SK-N-MC (cell line): ENCODE measurements around the gene PARVB.

Experiments
- DNase-seq: peaks from one replicate; pipeline ENCODE4 v3.0.0-alpha.2; 2011; ENCODE audit warnings: low read depth, low spot score
- H3K27ac ChIP-seq: fragments of 200-600 bp; sonication (generic); 2 replicates; pipeline ENCODE4 v1.5.1; 2016; ENCODE audit warnings: mixed run types
- H3K36me3 ChIP-seq: fragments of 200-600 bp; sonication (generic); 2 replicates; pipeline ENCODE4 v1.6.1; 2017; ENCODE audit warnings: antibody characterized with exemption, low read length, mixed read lengths; ENCODE audit not compliant: insufficient read depth
- H3K4me3 ChIP-seq: fragments of 200-600 bp; sonication (generic); 2 replicates; pipeline ENCODE4 v1.5.1; 2016
- H3K9ac ChIP-seq: fragments of 200-600 bp; sonication (generic); 2 replicates; pipeline ENCODE4 v1.8.0; 2017; ENCODE audit warnings: mixed run types, mixed read lengths; ENCODE audit not compliant: insufficient read length
- H3K9me3 ChIP-seq: fragments of 200-600 bp; sonication (generic); 2 replicates; pipeline ENCODE4 v1.6.1; 2017; ENCODE audit warnings: low read depth, mild to moderate bottlenecking, antibody characterized with exemption, low read length, moderate library complexity, mixed read lengths
- EZH2 ChIP-seq: fragments of 200-600 bp; sonication (generic); IDR thresholded peaks from one replicate; pipeline ENCODE4 v1.6.1; 2017; ENCODE audit warnings: antibody characterized with exemption
- FOXP2 ChIP-seq: optimal IDR thresholded peaks from 2 replicates; pipeline ENCODE3; 2011; ENCODE audit warnings: mild to moderate bottlenecking, moderate library complexity; ENCODE audit not compliant: insufficient read depth; ENCODE audit errors: extremely low read length, control extremely low read depth
- POLR2AphosphoS5 ChIP-seq: IDR thresholded peaks from 2 replicates; pipeline ENCODE4 v1.6.1; 2012; ENCODE audit warnings: mild to moderate bottlenecking, low read depth, low read length, borderline replicate concordance

PARVB gene

GRCh38 chr22:44165286-44165874 is 141.3 kb downstream of the PARVB start:
- Histone ChIP-seq H3K4me3 (no peak overlapping the region), H3K9ac (no peak overlapping the region), H3K27ac (no peak overlapping the region), H3K36me3 (no peaks in the 10 kb centered on the region), H3K9me3 (no peaks in the 10 kb centered on the region)
- no peak for TF ChIP-seq EZH2
- no peak for TF ChIP-seq POLR2AphosphoS5
- TF ChIP-seq FOXP2: no peak
- no peak for DNase-seq

GRCh38 chr22:44166498-44167276 is 142.6 kb downstream of the PARVB start:
- H3K9me3 ChIP-seq: no peaks in the 10 kb centered on the region
- H3K27ac ChIP-seq: no peak overlapping the region
- no peak overlapping the region for H3K9ac ChIP-seq
- no peaks in the 10 kb centered on the region for H3K36me3 ChIP-seq
- no peak overlapping the region for H3K4me3 ChIP-seq
- TF ChIP-seq FOXP2 (no peak), POLR2AphosphoS5 (no peak), EZH2 (no peak)
- no peak for DNase-seq

DNA sequence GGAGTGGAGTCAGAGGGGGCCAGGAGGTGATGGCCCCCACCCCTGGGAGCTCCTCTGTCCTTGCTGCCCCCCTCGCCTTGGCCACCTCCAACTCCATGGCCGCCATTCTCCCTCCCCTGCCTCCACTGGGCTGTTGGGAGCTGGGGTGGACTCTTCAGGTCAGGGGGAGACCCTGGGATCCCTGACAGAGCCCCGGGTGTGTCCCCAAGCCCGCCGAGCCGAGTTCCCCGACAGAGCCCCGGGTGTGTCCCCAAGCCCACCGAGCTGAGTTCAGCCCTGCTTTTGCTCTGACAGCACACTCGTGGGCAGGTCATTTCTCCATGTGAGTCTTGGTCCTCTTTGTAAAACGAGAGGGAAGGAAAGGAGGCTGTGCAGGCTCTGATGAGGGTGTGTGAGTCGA is 143.4 kb downstream of the PARVB start:
- no peak overlapping the region for H3K27ac ChIP-seq
- TF ChIP-seq EZH2: no peak
- TF ChIP-seq POLR2AphosphoS5: no peak
- no peak for TF ChIP-seq FOXP2
- H3K4me3 ChIP-seq: no peak overlapping the region
- no peak for DNase-seq
- no peak overlapping the region for H3K9ac ChIP-seq
- no peaks in the 10 kb centered on the region for H3K36me3 ChIP-seq
- H3K9me3 ChIP-seq: no peaks in the 10 kb centered on the region

- Histone ChIP-seq H3K27ac (no peak overlapping the region), H3K36me3 (no peaks in the 10 kb centered on the region), H3K4me3 (no peak overlapping the region), H3K9me3 (no peaks in the 10 kb centered on the region), H3K9ac (no peak overlapping the region)
- no peak for TF ChIP-seq FOXP2
- TF ChIP-seq EZH2: no peak
- TF ChIP-seq POLR2AphosphoS5: no peak
- DNase-seq: no peak
These were observed 144.1 kb downstream of the PARVB start for GRCh38 chr22:44168206-44168605.

DNA sequence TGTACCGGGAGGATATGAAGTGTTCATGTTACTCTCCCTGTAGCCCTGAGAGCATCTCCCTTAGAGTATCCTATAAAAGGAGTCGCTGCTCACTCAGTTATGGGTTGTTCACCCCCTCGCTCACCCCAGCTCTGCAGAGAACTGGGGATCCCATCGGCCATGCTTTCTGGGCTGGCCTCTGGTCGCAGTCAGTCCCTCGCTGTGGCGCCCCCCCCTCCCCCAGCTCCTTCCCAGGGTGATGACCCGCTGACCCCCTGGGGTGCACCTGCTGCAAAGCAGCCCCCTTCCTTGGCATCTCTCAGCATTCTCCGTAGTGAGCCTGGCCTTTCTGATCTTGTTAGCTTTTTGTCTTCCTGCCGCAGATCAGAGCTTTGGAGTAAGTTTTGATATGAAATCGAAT is 146.4 kb downstream of the PARVB start:
- H3K9me3 ChIP-seq: no peaks in the 10 kb centered on the region
- DNase-seq: no peak
- H3K9ac ChIP-seq: no peak overlapping the region
- no peak overlapping the region for H3K27ac ChIP-seq
- no peak overlapping the region for H3K4me3 ChIP-seq
- TF ChIP-seq EZH2: no peak
- H3K36me3 ChIP-seq: no peaks in the 10 kb centered on the region

- TF ChIP-seq EZH2 (no peak), POLR2AphosphoS5 (no peak), FOXP2 (no peak)
These were observed 147.5 kb downstream of the PARVB start for GRCh38 chr22:44171561-44171960.

DNA sequence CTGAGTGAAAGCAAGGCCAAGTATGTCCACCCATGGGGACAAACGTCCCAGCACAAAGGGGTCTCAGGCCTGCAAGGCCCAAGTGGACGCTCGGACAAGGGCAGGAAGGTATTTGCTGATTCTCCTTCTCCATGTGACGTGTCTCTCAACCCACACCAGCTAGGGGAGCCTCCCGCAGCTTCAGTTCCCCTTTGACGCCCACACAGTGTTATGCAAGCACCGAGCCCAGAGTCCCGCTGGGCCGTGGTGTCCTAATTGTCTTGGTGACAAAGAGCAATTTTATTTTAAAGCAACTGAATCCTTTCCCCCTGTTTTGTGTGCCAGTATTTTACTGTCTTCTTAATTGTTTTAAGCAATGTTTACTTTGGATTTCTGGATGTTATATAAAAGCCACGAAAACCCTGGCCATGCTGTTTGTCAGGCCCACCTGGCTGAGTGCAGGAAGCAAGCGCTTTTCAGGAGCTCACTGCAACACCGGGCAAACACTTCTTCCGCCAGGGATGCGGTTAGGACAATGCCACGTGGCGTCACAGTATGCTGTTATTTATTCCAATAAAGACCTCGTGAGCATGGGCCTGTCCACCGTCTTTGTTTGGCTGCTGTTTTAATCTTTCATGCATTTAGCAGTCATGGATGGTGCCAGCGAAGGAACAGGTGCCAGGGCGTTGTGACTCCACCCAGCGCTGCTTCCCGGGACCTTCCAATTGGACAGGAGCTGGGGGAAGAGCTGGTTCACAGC is 148.4 kb downstream of the PARVB start:
- DNase-seq: no peak
- Histone ChIP-seq H3K4me3 (no peak overlapping the region), H3K9ac (no peak overlapping the region), H3K36me3 (no peaks in the 10 kb centered on the region), H3K27ac (no peak overlapping the region), H3K9me3 (no peaks in the 10 kb centered on the region)
- TF ChIP-seq FOXP2 (no peak), EZH2 (no peak), POLR2AphosphoS5 (no peak)

More at GRCh38 chr22:44171561-44171960, 147.5 kb downstream of the PARVB start:
- Histone ChIP-seq H3K4me3 (no peak overlapping the region), H3K9ac (no peak overlapping the region), H3K9me3 (no peaks in the 10 kb centered on the region), H3K36me3 (no peaks in the 10 kb centered on the region), H3K27ac (no peak overlapping the region)
- DNase-seq: no peak

DNA sequence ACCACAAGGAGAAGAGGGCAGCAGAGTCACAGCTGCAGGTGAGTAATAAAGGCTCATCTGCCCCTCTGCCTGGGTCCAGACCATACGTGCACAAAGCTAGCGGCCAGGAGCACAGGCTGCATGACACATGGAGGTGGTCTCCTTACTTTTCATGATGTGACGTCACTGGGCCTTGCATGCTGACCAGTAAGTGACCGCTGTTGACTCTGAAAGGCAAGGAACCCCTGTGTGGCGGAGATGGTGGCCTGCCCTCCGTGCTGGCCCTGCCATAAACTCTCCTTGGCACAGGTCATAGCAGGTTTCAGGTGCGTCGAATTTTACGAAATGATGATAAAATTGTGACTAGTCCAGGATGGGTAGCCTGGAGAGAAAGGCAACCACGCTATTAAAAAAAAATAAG is 149.1 kb downstream of the PARVB start:
- Histone ChIP-seq H3K36me3 (no peaks in the 10 kb centered on the region), H3K27ac (no peak overlapping the region), H3K9me3 (no peaks in the 10 kb centered on the region), H3K4me3 (no peak overlapping the region), H3K9ac (no peak overlapping the region)
- TF ChIP-seq FOXP2 (no peak), EZH2 (no peak), POLR2AphosphoS5 (no peak)
- DNase-seq: no peak
